NCI-H1930 (cell line): ENCODE measurements around the gene CHST11.

Source experiments
- DNase-seq, 2 experiments: peaks; one replicate each; lab custom pipeline; 2025; lab: John Stamatoyannopoulos, UW

CHST11 gene

DNA sequence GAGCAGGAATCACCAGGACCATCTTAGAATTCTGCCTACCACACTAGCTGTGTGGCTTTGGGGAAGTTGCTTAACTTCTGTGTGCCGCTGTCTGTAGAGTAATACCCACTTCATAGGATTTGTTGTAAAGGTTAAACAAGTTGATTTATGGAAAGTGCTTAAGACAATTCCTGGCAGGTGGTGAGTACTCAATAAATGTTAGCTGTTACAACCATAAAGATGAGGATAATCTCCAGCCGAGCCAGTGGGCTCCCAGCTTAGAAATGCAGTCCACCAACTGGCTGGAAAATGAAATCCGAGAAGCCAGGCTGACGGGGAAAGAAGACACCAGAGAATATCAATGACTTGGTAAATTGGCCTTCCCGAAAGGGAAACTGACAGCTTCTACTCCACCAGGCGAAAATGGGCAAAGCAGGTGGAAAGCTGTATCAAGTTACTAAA, 173.5 kb downstream of the CHST11 start:
- no peak for DNase-seq

DNA sequence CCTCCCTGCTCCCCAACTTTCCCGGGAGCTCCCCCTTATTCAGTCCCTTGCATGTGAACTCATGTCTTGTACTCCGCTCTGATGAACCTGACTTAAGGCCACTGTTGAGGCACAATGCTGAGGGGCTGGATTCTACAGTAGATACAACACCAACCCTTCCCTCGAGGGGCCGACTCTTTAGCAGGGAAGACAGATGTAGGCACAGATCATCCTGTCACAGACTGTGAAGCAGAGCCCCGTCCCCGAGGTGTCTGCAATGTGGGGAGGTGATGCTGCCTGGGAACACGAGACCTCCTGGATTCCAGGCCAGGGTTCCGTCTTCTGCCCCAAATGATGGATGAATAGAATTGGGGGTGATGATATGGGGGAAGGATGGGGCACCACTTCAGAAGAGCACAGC, 175.1 kb downstream of the CHST11 start:
- no peak for DNase-seq

DNA sequence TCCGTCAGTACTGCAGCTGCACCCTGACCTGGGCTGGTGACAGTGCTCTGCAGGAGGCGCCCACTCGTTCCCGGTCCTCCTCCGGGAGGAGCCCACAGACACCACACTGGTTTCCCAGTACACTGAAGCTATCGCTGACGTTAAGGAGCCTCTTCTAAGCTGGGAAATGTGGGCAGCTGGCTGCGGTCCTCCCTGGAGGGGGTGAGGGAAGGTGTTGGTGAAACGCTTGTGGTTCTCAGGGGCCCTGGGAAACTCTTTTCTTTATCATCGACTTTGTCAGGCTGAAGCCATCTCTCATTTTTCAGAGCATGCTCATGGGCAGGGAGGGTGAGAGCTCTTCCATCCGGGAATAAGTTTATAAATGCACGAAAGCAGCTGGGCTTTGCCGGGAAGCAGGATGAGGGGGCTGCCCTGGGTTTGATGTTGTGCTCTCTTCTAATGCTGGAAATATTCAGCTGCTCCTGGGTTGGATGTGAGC, 176.0 kb downstream of the CHST11 start:
- DNase-seq = no peak

DNA sequence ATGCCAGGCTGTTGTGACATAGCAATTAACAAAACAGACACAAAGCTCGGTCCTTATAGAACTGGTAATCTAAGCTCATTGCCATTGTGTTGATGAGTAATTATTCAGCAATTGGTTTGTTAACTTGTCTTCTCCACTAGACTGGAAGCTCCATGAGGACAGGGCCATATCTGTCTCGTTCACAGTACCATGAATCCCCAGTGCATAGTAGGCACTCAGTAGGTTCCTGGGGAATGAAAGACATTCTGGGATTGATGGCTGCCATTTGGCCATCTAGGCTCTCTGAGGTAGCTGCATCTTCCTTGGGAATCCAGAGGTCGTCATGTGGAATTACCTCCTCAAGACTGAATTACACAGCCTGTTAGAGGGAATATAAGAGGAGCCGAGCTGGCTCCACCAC, 177.3 kb downstream of the CHST11 start:
- DNase-seq = no peak

DNA sequence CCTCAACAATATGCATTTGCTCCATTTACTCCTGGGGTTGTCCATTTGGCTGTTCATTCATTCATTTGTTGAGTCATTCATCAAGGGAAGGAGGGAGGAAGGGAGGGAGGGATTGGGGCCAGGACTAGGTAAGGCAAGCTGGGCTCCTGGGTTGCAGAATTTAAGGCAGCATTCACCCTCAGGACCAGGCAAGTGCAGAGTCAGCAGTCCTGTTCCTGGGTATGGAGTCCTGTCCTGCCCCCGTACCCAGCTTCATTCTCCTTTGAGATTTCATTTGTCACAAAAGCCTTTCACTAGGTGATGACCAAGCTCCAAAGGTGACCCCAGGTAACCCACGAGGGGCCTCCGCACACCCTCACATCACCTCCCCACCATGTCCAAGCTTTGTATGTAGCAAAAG, 178.1 kb downstream of the CHST11 start:
- no peak for DNase-seq

DNA sequence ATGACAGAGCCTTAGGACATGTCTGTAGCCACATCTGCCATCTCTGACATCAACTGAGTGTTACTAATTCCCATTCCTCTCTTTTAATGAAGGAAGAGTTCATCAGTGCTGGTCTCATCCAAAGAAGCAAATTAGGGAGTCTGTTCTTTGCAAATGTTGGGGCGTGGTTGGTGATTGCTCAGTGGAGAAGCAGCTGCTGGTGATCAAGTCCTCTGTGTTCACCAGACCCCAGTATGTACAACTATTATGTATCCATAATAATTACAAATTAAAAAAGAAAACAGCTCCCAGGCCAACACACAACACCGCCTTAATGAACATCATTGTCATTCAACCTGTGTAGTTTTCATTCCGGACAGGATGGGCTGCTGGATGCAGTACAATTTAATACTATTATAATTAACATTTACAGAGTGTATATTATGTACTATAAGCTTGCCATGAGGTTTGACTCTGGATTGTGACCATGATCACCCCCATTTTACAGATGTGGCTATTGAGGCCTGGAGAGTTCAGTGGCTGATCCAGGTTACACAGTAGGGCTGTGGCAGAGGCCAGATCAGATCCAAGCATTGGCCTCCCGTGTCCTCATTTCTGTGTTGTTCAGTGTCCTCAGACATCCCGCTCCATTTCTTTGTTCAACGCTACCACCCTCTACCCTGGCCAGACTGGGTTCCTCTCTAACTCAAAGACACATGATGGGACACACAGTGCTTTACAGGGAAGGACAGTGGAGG, 179.0 kb downstream of the CHST11 start:
- no peak for DNase-seq

DNA sequence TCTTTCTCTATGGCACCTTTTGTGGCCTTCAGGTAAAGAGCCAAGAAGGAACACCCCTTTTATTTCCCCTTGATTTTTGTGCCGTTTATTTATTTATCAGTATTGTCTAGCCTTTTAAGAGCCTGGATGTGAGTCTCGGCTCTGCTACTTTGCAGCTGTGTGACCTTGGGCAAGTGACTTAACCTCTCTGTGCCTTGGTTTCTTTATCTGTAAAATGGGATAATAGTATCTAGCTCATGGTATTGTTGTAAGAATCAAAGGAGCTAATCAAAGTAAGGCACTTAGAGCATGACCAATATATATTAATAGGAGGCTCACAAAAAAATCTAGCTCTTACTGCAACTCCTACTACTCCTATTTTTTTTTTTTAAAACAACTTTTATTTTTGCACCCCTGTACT, 179.7 kb downstream of the CHST11 start:
- DNase-seq = no peak

DNA sequence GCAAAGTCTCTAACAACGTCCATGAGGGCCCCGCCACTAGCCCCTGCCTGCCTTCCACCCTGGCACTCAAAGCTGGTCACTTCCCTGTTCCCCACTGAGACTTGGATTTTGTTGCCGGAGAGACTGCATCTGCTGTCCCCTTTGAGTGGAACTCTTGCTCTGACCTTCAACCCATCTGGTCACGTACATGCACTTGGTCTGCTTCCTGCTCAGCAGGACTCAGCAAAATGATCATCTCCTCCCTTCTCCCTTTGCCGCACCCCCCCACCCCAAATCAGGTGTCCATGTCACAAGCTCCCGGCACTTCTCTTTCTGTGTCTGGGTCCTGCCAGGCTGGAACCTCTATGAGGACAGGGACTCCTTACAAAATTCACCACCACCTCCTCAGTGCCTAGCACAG, 180.9 kb downstream of the CHST11 start:
- no peak for DNase-seq

DNA sequence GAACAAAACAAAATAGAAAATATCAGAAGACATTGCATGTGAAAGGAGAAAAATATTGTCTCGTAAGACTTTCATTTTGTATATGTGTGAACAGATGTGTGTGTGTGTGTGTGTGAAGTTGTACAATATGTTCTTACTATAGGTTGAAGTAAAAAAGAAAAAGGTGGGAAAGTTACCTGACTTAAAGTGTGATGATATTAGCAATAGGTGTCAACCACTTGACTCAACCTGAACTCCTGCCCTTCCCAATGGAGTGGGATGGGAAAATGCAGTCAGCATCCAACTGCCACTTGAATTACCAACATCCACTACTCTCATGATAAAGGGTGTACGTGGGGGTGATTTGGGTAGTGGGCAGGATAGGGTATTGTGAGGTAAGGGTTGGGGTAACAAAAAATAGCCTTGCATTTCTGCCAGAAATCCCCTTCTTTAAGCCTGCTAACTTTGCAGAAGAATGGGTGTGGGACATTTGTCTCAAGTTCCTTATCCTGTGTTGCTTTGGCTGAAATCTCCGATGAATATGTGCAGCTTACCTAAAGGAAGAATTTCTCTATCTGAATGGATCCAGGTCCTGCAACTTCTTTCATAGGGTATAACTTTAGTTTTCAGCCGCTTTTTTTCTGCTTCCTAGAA, 181.6 kb downstream of the CHST11 start:
- no peak for DNase-seq

DNA sequence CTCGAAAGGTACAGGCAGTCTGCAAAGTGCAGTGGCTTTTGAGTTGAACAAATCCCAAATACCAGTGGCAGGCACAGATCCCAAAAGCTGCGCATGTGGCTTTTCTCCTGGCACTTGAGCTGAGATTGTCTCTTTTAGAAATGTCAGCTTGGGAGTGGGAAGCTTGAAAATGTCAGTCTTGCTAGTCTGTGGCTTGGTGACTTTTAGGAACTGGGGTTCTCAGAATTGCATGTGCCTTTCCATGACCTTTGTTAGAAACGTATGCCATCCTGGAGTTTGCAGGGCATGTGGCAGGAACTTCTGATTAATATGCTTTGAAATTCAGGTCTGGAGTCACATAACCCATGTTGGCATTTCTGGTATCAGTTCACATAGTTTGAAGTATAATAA, 182.1 kb downstream of the CHST11 start:
- DNase-seq = no peak

DNA sequence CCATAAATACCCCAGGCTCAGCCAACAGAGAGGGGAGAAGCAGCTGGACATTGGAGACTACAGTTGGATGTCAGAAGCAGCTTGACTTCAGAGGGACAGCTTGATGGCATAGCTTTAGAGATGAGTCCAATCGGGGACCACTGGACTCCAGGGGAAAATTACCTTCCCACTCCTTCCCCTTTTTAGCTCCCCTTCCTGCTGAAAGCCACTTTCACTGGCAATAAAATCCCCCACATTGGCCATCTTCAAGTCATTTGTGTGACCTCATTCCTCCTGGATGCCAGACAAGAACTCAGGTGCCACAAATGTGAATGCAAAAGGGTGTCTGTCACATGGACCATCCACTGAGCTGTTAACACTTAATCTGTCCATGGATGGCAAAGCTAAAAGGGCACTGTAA, 184.2 kb downstream of the CHST11 start:
- no peak for DNase-seq

DNA sequence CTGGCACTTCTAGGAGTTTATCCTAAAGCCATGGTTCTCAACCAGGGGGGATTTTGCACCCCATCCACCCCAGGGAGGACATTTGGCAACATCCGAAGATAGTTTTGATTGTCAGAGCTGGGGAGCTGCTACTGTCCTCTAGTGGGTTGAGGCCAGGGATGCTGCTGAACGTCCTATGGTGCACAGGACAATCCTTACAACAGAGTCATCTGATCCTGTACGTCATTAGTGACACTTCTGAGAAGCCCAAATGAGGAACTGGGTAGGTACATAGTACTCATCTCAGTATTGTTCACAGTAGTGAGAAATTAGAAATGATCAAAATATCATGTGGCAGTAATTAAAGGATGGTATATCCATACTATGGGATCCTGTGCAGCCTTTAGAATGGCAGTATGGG, 185.1 kb downstream of the CHST11 start:
- no peak for DNase-seq

DNA sequence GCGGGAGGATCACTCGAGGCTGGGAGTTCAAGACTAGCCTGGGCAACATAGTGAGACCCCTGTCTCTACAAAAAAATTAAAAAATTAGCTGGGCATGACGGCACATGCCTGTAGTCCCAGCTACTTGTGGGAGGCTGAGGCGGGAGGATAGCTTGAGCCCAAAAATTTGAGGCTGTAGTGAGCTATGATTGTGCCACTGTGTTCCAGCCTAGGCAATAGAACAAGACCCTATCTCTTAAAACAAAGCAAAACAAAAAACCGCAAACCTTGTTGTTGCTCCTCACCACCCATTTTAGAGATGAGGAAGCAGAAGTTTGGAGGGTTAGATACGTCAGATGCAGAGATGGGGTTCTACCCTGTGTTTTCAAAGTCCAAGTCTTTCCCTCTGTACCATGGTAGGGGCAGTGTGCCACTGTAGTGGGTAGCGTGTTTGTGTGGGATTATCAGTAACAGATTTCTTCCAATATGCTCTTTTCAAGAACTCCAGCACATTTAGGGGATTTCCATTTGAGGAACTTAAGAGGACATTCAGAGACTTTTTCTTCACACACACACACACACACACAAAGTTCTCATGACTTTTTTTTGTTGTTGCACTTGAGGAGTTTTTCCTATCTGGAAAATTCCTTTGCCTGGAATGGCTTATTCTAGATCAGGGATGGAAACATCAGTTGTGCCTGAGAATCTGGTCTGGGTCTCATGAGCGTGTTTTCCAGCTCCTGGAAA, 186.5 kb downstream of the CHST11 start:
- DNase-seq = no peak

DNA sequence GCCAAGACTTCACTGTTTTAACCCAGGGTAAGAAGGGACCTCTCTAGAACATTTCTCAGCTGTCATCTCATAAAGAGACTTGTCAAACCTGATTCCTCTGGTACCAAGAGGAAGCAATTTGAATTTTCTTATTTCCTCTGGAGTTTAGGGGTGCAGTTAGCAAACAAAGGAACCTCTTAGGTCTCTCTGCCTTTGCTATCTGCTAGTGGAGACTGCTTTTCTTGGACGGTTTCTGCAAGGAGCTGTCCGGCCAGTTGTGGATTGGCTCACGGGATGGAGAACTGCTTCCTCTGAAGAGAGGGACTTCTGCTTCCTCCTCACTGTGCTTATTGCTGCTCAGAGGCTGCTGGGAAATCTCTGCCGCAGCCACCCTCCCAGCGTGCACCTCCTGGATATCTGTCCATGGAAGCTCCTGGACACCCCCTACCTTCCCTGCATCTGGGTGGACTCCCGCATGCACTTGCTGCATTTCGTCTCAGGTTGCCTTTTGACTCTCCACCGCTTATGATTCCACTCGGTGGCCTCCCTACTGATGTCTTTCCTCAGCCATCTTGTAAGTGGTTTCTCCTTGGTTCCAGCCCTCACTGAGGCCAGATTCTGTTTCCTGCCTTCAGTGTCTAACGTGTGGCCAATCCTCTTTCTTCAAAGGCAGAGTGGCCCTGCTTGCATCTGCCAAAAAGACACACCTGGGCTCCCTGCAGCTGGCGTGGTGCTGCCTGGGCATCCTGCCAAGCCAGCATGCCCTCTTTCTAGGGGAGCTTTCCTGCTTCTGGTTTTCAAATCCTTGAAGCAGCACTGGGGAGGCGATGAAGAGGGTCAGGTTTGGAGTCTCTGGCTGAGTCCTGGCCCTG, 187.3 kb downstream of the CHST11 start:
- DNase-seq = no peak

DNA sequence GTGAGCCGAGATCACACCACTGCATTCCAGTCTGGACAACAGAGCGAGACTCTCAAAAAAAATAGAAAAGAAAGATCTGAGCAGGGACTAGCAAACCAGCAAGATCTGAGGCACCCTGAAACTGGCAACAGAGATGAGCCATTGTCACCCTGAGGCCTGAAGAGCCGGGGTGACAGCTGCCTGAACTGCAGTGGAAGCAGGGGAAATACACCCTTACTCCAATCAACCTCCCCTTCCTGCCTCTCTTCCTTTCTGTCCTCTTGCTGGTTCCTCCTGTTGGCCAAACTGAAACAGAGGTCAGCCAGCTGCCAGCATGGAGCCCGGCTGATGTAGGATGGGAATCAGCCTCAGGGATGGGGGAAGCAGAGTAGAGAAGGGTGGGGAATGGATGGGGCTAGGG, 192.0 kb downstream of the CHST11 start:
- DNase-seq = no peak

DNA sequence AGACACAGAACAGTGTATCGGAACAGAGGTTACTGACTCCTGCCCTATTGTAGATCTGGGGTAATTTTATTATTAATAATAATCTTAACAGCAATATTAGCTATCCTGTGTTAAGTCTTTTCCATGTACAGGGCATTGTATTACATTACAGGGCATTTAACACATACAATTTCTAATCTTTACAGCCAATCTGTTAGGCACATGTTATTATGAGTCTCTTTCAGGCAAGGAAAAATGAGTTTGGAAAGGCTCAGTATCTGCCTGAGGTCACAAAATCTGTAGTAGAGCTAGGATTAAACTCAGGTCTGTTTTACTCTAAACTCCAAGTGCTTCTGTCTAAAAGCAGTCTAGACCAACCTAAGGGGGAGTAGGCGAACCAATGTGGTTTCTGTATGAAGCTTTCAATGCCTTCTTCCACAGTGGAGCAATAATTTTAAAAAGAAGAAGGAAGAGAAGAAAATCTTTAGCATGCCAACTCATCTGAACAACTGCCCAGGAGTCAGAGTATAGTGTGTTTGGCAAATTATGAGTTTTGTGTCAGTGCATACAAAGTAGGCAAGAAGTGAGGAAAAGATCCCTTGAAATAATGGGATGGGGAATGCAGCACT, 192.6 kb downstream of the CHST11 start:
- no peak for DNase-seq

DNA sequence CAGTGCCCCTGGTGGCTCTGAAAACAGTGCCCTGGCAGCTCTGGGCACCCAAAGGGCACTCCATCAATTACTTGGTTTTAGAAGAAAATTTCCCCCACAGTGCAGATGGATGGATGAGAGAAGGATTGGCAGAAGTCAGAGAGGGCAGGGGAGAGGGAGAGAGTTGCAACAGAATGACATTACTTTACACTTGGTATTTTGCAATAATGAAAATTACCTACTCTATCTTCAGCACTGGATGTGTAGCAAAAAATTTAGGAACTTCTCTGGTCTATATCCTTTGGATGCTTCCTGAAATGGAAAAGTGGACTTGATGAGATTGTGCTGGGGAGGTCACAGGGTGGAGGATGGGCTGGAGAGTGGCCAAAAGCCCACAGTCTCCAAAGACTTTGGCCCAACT, 193.2 kb downstream of the CHST11 start:
- DNase-seq = no peak

DNA sequence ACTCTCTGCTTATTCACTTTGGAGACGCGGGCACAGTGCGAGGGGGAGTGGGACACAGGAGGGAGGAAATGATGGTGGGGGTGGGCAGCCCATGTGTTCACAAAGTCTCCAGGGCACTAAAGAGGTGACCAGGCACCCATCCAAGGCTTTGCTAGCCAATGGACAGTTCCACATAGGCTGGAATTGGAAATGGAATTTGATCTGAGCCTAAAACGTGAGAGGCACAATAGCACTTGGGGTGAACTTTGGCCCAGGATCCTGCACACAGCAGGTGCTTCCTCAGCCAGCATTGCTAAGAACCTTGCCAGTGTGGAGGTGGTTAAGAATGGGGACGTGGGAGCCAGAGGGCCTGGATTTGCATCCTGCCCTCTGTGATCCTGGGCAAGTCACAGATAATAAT, 193.8 kb downstream of the CHST11 start:
- no peak for DNase-seq

DNA sequence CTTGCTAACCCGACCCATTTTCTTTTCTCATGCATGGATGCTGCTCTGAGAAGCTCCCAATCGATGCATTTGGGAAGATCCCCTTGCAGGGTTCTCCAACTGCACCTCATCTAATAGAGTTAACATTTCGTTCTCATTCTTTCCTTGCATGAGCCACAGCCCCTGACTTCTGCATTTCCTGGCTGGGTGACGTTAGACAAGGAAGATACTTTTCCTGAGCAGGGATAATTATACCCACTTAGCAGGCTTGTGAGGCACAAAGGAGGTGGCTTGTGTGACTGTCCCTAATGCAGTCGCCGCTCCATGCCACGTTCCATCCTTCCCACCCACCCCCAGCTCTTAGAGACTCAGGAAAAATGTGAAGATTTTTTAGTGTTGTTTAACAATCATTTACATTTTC, 195.1 kb downstream of the CHST11 start:
- DNase-seq = peak in 1 of 2 experiments; percentile 44

DNA sequence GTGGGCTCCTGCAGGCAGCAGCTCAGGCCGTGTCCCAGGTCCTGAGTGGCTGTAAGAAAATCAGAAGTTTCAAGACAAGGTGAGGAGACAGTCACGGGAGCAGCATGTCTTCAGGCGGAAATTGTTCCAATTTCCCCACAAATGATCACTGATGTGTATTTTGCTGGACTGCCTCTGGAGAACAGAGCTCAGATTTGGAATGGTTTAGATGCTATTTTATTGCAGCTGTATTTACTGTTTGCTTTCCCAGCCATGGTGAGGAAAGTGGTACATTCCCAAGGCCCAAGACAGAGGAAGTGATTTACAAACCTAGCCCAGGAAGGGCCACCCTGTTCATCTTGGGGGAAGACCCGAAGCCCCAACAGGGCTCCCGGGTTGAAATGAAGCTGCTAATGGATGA, 195.6 kb downstream of the CHST11 start:
- DNase-seq = no peak

DNA sequence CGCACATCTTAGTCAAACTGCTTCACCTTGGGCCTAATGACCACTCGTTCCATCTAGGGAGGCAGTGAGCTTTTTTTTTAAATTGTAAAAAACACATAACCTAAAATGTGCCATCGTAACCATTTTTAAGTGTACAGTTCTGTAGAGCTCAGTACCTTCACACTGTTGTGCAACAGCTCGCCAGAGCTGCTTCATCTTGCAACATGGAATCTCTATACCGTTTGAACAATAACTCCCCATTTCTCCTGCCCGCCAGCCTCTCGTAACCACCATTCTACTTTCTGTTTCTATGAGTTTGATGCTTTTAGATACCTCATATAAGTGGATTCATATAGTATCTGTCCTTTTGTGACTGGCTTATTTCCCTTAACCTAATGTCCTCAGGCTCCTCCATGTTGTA, 196.2 kb downstream of the CHST11 start:
- no peak for DNase-seq
